Measurements from ENCODE around the gene RSPH10B2. TPM values are rescaled to one million over a fixed set of nuclear protein-coding genes. Genes with fewer than 3 reads are reported as not detected.

RSPH10B2 gene
- total RNA-seq (2022; extraction: Qiagen RNA extraction; ENCODE audit: low read depth): 0.05 to 0.28 TPM (median 0.13 TPM) in 3 of 5 replicates, not detected in the others

GRCh38 chr7:6753964-6754363, at the start of gene RSPH10B2:
TSS of gene RSPH10B2 (plus strand) at chr7:6754103. CDS start at chr7:6757678, 3,575 bp downstream.

GRCh38 chr7:6706666-6707407, 47.1 kb upstream of the RSPH10B2 start, which contains the start of gene ZNF12:
TSS of gene ZNF12 (minus strand) at chr7:6706947. CDS start at chr7:6705173, 1,774 bp downstream.

DNA sequence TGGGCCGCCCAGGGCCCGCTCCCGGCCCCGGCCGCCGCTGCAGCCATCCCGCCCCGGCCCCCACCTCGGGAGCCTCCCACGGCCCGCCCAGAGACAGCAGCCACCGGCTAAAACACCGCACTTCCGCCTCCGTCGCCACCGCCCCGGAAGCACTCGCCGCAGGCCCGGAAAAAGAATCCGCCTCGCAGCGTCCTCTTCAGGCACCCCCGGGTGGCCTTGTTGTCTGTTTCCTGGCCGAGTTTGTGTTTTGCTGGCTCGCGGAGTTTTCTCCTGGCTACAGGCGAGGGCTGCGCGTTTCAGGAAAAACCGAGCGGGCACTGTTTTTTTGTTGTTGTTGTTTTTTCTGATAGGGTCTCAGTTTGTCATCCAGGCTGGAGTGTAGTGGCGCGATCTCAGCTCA, 72.2 kb downstream of the RSPH10B2 start, which contains the start of gene CCZ1B:
Gene CCZ1B, minus strand, starts transcription at position 125 of the 400 bp plus-strand sequence. Its CDS starts 78 bp downstream, at position 47.

Other genes starting within 250 kb of the RSPH10B2 start
- 0.01 TPM in 1 of 5 replicates, not detected in the others for gene GRID2IP, start 202.6 kb upstream of the RSPH10B2 start, total RNA-seq (2022; extraction: Qiagen RNA extraction; ENCODE audit: low read depth)
- gene ZDHHC4, start 176.6 kb upstream of the RSPH10B2 start, total RNA-seq (2022; extraction: Qiagen RNA extraction; ENCODE audit: low read depth): 45.4 to 55.1 TPM (median 48.0 TPM) in 5 replicates
- gene INTS15, start 164.1 kb upstream of the RSPH10B2 start, total RNA-seq (2022; extraction: Qiagen RNA extraction; ENCODE audit: low read depth): 20.2 to 28.1 TPM (median 26.3 TPM) in 5 replicates
- 1.9 to 3.0 TPM (median 2.2 TPM) in 5 replicates for gene ZNF853, start 138.5 kb upstream of the RSPH10B2 start, total RNA-seq (2022; extraction: Qiagen RNA extraction; ENCODE audit: low read depth)
- 8.3 to 15.3 TPM (median 13.6 TPM) in 5 replicates for gene ZNF316, start 116.8 kb upstream of the RSPH10B2 start, total RNA-seq (2022; extraction: Qiagen RNA extraction; ENCODE audit: low read depth)
- 10.1 to 14.4 TPM (median 10.2 TPM) in 5 replicates for gene ZNF12, start 47.2 kb upstream of the RSPH10B2 start, total RNA-seq (2022; extraction: Qiagen RNA extraction; ENCODE audit: low read depth)
- gene CCZ1B, start 72.2 kb downstream of the RSPH10B2 start, total RNA-seq (2022; extraction: Qiagen RNA extraction; ENCODE audit: low read depth): 18.1 to 47.3 TPM (median 24.5 TPM) in 5 replicates

All from A549 treated with CpdA at 1 μM for 4 hours (cell line).